A549 (cell line): ENCODE results near the gene PDGFD. TPM values are rescaled to one million over a fixed set of nuclear protein-coding genes. Genes with fewer than 3 reads are reported as not detected.

ENCODE experiments used
- ATAC-seq, 2 experiments: fragments of 200-7000 bp in 1 of 2; fragments of >200 bp in 1 of 2; cut with Nextera tagmentation in 1 of 2; cut with Tn5 transposase in 1 of 2; 3 replicates each; pipeline versions ENCODE4 v1.8.0 to v1.9.1; 2018 to 2020; ENCODE audit warnings: mild to moderate bottlenecking in 1 of 2, moderate library complexity in 1 of 2
- CTCF ChIA-PET: fragments of 300-600 bp; sonication (Branson Sonifier 250); formaldehyde crosslinking; extraction: SDS; loops from one replicate; lab custom pipeline; 2021; ENCODE audit warnings: antibody characterized with exemption, inconsistent platforms; lab: Yijun Ruan, JAX
- POLR2A ChIA-PET: fragments of 350-600 bp; formaldehyde crosslinking; extraction: SDS; loops from one replicate; lab custom pipeline; 2021; ENCODE audit warnings: antibody characterized with exemption, inconsistent platforms; lab: Yijun Ruan, JAX
- DNase-seq, 2 experiments: peaks; one replicate each; pipeline versions ENCODE4 v3.0.0 to v3.0.0-alpha.2; 2011 to 2016; ENCODE audit warnings: low read depth in 1 of 2, low spot score in 1 of 2
- FAIRE-seq: peaks from 2 replicates; lab custom pipeline; 2011; peaks lifted over from hg19 to GRCh38; lab: Jason Lieb, UNC
- H3K27ac ChIP-seq, 2 experiments: fragments of >200 bp; sonication (Bioruptor Twin); formaldehyde crosslinking; 3 replicates each; pipeline ENCODE4 v1.5.1; 2016 to 2017
- H3K4me1 ChIP-seq: fragments of >200 bp; sonication (Bioruptor Twin); formaldehyde crosslinking; 3 replicates; pipeline ENCODE4 v1.6.1; 2016
- H3K4me2 ChIP-seq: fragments of >200 bp; sonication (Bioruptor Twin); formaldehyde crosslinking; 3 replicates; pipeline ENCODE4 v1.6.1; 2016
- H3K4me3 ChIP-seq: fragments of >200 bp; sonication (Bioruptor Twin); formaldehyde crosslinking; 3 replicates; pipeline ENCODE4 v1.5.1; 2016
- H3K9me3 ChIP-seq: fragments of >200 bp; sonication (Bioruptor Twin); formaldehyde crosslinking; 3 replicates; pipeline ENCODE4 v1.6.1; 2016
- BHLHE40 ChIP-seq: IDR thresholded peaks from 2 replicates; pipeline ENCODE4 v1.6.1; 2012; ENCODE audit warnings: low read depth, low read length, inconsistent platforms
- CEBPB ChIP-seq, 2 experiments: fragments of >200 bp in 1 of 2; sonication (Bioruptor Twin) in 1 of 2; formaldehyde crosslinking in 1 of 2; IDR thresholded peaks; 2 replicates each; pipeline ENCODE4 v1.6.1; 2012 to 2016
- CHD2 ChIP-seq: fragments of 150-350 bp; IDR thresholded peaks from 2 replicates; pipeline ENCODE4 v1.6.1; 2014; ENCODE audit warnings: low read length; ENCODE audit not compliant: partially characterized antibody
- E2F6 ChIP-seq: IDR thresholded peaks from 2 replicates; pipeline ENCODE4 v1.6.1; 2012; ENCODE audit warnings: low read depth, borderline replicate concordance
- EHMT2 ChIP-seq: fragments of 200-600 bp; sonication (generic); IDR thresholded peaks from 2 replicates; pipeline ENCODE4 v1.6.1; 2016; ENCODE audit warnings: antibody characterized with exemption, low read depth, mild to moderate bottlenecking, moderate library complexity
- ELK1 ChIP-seq: fragments of 150-350 bp; IDR thresholded peaks from 2 replicates; pipeline ENCODE4 v1.6.1; 2014; ENCODE audit warnings: low read depth, mild to moderate bottlenecking, low read length
- EP300 ChIP-seq, 2 experiments: fragments of >200 bp; sonication (Bioruptor Twin); formaldehyde crosslinking; IDR thresholded peaks; 2 replicates in 1 of 2; 3 replicates in 1 of 2; pipeline ENCODE4 v1.6.1; 2016 to 2017
- ESRRA ChIP-seq: fragments of 150-350 bp; IDR thresholded peaks from 2 replicates; pipeline ENCODE4 v1.6.1; 2014; ENCODE audit warnings: mild to moderate bottlenecking, low read length, borderline replicate concordance
- GATA3 ChIP-seq: IDR thresholded peaks from 2 replicates; pipeline ENCODE4 v1.6.1; 2012; ENCODE audit warnings: borderline replicate concordance
- HES2 ChIP-seq: fragments of >200 bp; sonication (Bioruptor Twin); formaldehyde crosslinking; IDR thresholded peaks from 2 replicates; pipeline ENCODE4 v1.6.1; 2016
- HOXA7 ChIP-seq: fragments of 250-450 bp; sonication (Bioruptor Pico); IDR thresholded peaks from 2 replicates; pipeline ENCODE4 v1.5.0; 2020; ENCODE audit warnings: mild to moderate bottlenecking, moderate library complexity
- HOXB5 ChIP-seq: fragments of 250-450 bp; sonication (Bioruptor Pico); IDR thresholded peaks from 2 replicates; pipeline ENCODE4 v1.5.0; 2020; ENCODE audit warnings: mild to moderate bottlenecking, moderate library complexity
- JUNB ChIP-seq: fragments of >200 bp; sonication (Bioruptor Twin); formaldehyde crosslinking; IDR thresholded peaks from 2 replicates; pipeline ENCODE4 v1.6.1; 2016
- KDM1A ChIP-seq: fragments of 200-600 bp; sonication (generic); IDR thresholded peaks from 2 replicates; pipeline ENCODE4 v1.6.1; 2016; ENCODE audit warnings: low read depth, mild to moderate bottlenecking
- KDM5A ChIP-seq: fragments of 200-600 bp; sonication (generic); IDR thresholded peaks from 2 replicates; pipeline ENCODE4 v1.6.1; 2016; ENCODE audit warnings: antibody characterized with exemption, mild to moderate bottlenecking
- MAFK ChIP-seq: fragments of 450-650 bp; IDR thresholded peaks from 2 replicates; pipeline ENCODE4 v1.6.1; 2014; ENCODE audit not compliant: partially characterized antibody
- NPAS2 ChIP-seq: fragments of 250-450 bp; sonication (Bioruptor Pico); IDR thresholded peaks from 2 replicates; pipeline ENCODE4 v1.8.0; 2022; ENCODE audit warnings: mild to moderate bottlenecking, moderate library complexity, borderline replicate concordance
- NR3C1 ChIP-seq: fragments of >200 bp; sonication (Bioruptor Twin); formaldehyde crosslinking; IDR thresholded peaks from 3 replicates; pipeline ENCODE4 v1.6.1; 2017
- POLR2AphosphoS2 ChIP-seq: conservative IDR thresholded peaks from 2 replicates; pipeline ENCODE4 v1.6.1; 2012; ENCODE audit warnings: low read length, improper control_type of control experiment, inconsistent platforms
- RCOR1 ChIP-seq: fragments of 150-350 bp; IDR thresholded peaks from 2 replicates; pipeline ENCODE4 v1.6.1; 2014; ENCODE audit warnings: antibody characterized with exemption, low read length, low read depth
- SREBF2 ChIP-seq: fragments of 450-650 bp; IDR thresholded peaks from 2 replicates; pipeline ENCODE4 v1.6.1; 2014; ENCODE audit warnings: mild to moderate bottlenecking, moderate library complexity
- ZFP36 ChIP-seq: fragments of 450-650 bp; IDR thresholded peaks from 2 replicates; pipeline ENCODE4 v1.6.1; 2014; ENCODE audit warnings: borderline replicate concordance; ENCODE audit not compliant: partially characterized antibody
- ZSCAN20 ChIP-seq: fragments of 250-450 bp; sonication (Bioruptor Pico); IDR thresholded peaks from 2 replicates; pipeline ENCODE4 v1.8.0; 2022; ENCODE audit warnings: mild to moderate bottlenecking, moderate library complexity
- WGBS: methylation state at CpG from one replicate; pipeline ENCODE4 v1.1.6; 2017; ENCODE audit errors: missing lambda C conversion rate; 5-methylcytosine and 5-hydroxymethylcytosine counted together
- polyA plus RNA-seq, 4 experiments: library from polyadenylated mRNA; depleted of rRNA in 3 of 4; stranded (reverse); fragments of >200 nt; fragmentation: RNase III in 1 of 4; extraction: RNeasy Plus Mini Kit Qiagen cat#74134 plus additional on column Dnase treatment in 1 of 4; gene quantifications; 2 replicates in 3 of 4; 3 replicates in 1 of 4; pipeline ENCODE4 v1.2.3, GENCODE V29; 2011 to 2017

Gene PDGFD
- polyA plus RNA-seq, 2 of the 4 experiments (the other 2 are of a cell fraction) = 11.1 to 29.7 TPM

DNA sequence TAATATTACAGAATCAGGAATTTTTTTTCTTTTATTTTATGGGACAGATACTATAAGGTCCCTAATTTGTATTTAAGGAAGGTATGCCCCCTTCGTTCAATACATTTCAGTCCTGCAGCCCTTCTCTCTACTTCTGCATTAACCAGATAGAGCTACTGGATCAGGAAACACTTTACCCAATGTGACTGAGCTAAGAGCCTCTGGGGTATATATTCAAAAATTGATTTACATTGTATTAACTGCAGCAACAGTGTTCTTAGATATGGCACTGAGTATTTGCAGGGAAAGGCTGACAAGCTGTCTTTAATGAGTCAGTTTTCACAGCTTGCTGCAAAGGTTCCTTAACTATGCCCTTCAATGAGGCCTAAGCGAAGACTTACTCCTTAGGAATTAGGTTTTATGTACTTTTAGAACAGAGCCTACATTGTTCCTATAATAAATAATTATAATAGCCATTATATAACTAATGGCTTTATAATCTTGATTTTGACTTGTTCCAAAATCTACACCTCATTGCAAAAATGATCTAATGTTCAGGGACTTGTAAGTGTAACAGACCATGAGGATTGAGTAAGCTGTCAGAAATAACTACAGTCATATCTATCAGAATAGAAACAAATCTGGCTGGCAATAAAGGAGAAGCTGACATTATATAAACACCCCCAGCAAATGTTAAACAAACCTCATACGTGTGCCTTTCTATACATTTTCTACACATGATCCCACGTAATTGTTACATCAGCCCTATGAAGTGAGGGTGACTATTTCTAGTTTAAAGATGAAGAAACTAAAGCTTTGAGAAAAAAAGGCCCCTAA lies 72.5 kb downstream of the PDGFD start:
- ChIA-PET POLR2A (no interaction called here), CTCF (no interaction called here)
- FAIRE-seq (no peak), DNase-seq (no peak), ATAC-seq (no peak)
- no peak for TF ChIP-seq CEBPB (IDR thresholded peaks at IDR 0.05)
- Histone ChIP-seq H3K4me3 (no peak overlapping the region), H3K4me1 (0 out of 3 replicates have a peak, but pooled peaks cover 5% of the 10 kb centered on the region), H3K9me3 (no peaks in the 10 kb centered on the region), H3K4me2 (no peak overlapping the region), H3K27ac (no peak overlapping the region)
- WGBS = 86% methylated on average over 4 of the region's 4 CpGs

- Histone ChIP-seq H3K4me3 (no peak overlapping the region), H3K4me1 (0 out of 3 replicates have a peak, but pooled peaks cover 5% of the 10 kb centered on the region), H3K9me3 (no peaks in the 10 kb centered on the region), H3K27ac (no peak overlapping the region), H3K4me2 (no peak overlapping the region)
- CTCF ChIA-PET = no interaction called here
- TF ChIP-seq JUNB (no peak), EHMT2 (no peak), ZSCAN20 (CRISPR knock-in tag) (no peak), HOXA7 (CRISPR knock-in tag) (no peak), NPAS2 (CRISPR knock-in tag) (no peak), HES2 (no peak), NR3C1 (no peak), EP300 (IDR thresholded peaks at IDR 0.05) (no peak), SREBF2 (no peak), POLR2AphosphoS2 (no peak), ZFP36 (no peak), CHD2 (no peak), HOXB5 (CRISPR knock-in tag) (no peak), E2F6 (no peak), GATA3 (no peak), KDM1A (no peak), MAFK (no peak)
- DNase-seq (no peak), ATAC-seq (no peak), FAIRE-seq (no peak)
- POLR2A ChIA-PET = no interaction called here
- 76% methylated on average over 3 of the region's 3 CpGs for WGBS
Measured at GRCh38 chr11:104090767-104091166, 73.2 kb downstream of the PDGFD start.

DNA sequence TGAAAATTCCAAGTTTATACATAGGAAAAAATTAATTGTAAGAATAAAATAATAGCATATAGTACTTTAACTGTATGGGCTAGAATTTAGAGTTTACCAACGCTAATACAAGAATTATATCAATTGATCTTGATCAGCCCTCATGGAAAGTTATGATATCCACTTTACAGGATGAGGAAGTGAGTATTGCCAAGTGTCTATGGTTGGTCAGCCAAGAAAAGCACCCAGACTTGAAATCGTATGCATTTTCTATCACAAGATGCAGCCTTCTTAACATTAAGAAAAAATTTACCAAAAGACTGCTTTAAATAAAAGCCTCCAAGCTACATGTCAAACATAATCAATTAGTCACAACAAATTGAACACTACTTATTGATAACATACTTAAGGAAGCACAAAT lies 74.5 kb downstream of the PDGFD start:
- TF ChIP-seq BHLHE40 (no peak), KDM5A (no peak), RCOR1 (no peak), ELK1 (no peak), ESRRA (no peak)
- POLR2A ChIA-PET = no interaction called here
- 80% methylated on average over 2 of the region's 2 CpGs for WGBS

More for the DNA sequence above, 74.5 kb downstream of the PDGFD start:
- no peak overlapping the region for H3K27ac ChIP-seq
- CTCF ChIA-PET = no interaction called here
- DNase-seq = no peak
- 0 out of 3 replicates have a peak, but pooled peaks cover 5% of the 10 kb centered on the region for H3K4me1 ChIP-seq
- no peak overlapping the region for H3K4me3 ChIP-seq
- no peaks in the 10 kb centered on the region for H3K9me3 ChIP-seq
- ATAC-seq = no peak
- no peak overlapping the region for H3K4me2 ChIP-seq
- FAIRE-seq = no peak
